H9 (cell line): ENCODE measurements around the gene TBATA. TPM values are rescaled to one million over a fixed set of nuclear protein-coding genes. Genes with fewer than 3 reads are reported as not detected.

Experiments used
- DNase-seq: peaks from one replicate; pipeline ENCODE4 v3.0.0-alpha.2; 2017
- H2AFZ ChIP-seq: one replicate; pipeline ENCODE4 v1.6.1; 2013; ENCODE audit warnings: mild to moderate bottlenecking, low read length, control low read depth, moderate library complexity
- H2AK5ac ChIP-seq: 2 replicates; pipeline ENCODE4 v1.6.1; 2013; ENCODE audit warnings: low read length, control low read depth, mixed read lengths; ENCODE audit not compliant: insufficient read length
- H2BK120ac ChIP-seq: one replicate; pipeline ENCODE4 v1.6.1; 2013; ENCODE audit warnings: low read depth, mild to moderate bottlenecking, low read length, control low read depth, inconsistent platforms; ENCODE audit not compliant: poor library complexity, severe bottlenecking
- H2BK12ac ChIP-seq: 2 replicates; pipeline ENCODE4 v1.6.1; 2013; ENCODE audit warnings: low read length, control low read depth, mixed read lengths, low read depth; ENCODE audit not compliant: insufficient read length
- H2BK15ac ChIP-seq: 2 replicates; pipeline ENCODE4 v1.6.1; 2013; ENCODE audit warnings: low read depth, low read length, control low read depth
- H2BK20ac ChIP-seq: one replicate; pipeline ENCODE4 v1.6.1; 2013; ENCODE audit warnings: low read depth, mild to moderate bottlenecking, low read length, control low read depth, inconsistent platforms; ENCODE audit not compliant: poor library complexity, severe bottlenecking
- H2BK5ac ChIP-seq: 2 replicates; pipeline ENCODE4 v1.6.1; 2013; ENCODE audit warnings: low read length, control low read depth, mixed read lengths; ENCODE audit not compliant: insufficient read length
- H3K14ac ChIP-seq: 2 replicates; pipeline ENCODE4 v1.6.1; 2013; ENCODE audit warnings: low read length, control low read depth; ENCODE audit not compliant: insufficient read depth
- H3K18ac ChIP-seq: 2 replicates; pipeline ENCODE4 v1.6.1; 2013; ENCODE audit warnings: low read depth, mild to moderate bottlenecking, mixed read lengths, low read length, control low read depth; ENCODE audit not compliant: insufficient read length
- H3K23ac ChIP-seq: 2 replicates; pipeline ENCODE4 v1.6.1; 2013; ENCODE audit warnings: low read length, control low read depth, mixed read lengths, low read depth; ENCODE audit not compliant: insufficient read length
- H3K23me2 ChIP-seq: 2 replicates; pipeline ENCODE4 v1.6.1; 2013; ENCODE audit warnings: low read depth, mild to moderate bottlenecking, mixed read lengths, low read length, control low read depth; ENCODE audit not compliant: insufficient read length, poor library complexity, severe bottlenecking
- H3K27ac ChIP-seq: 2 replicates; pipeline ENCODE4 v1.5.1; 2013; ENCODE audit warnings: low read length, control low read depth, mixed read lengths, low read depth; ENCODE audit not compliant: insufficient read length
- H3K27me3 ChIP-seq: 2 replicates; pipeline ENCODE4 v1.6.1; 2013; ENCODE audit warnings: low read length, control low read depth, inconsistent platforms; ENCODE audit not compliant: insufficient read depth
- H3K4ac ChIP-seq: 2 replicates; pipeline ENCODE4 v1.6.1; 2013; ENCODE audit warnings: low read depth, mild to moderate bottlenecking, control low read depth, inconsistent platforms, low read length, moderate library complexity
- H3K4me1 ChIP-seq: 2 replicates; pipeline ENCODE4 v1.6.1; 2013; ENCODE audit warnings: low read length, control low read depth, inconsistent platforms; ENCODE audit not compliant: insufficient read depth
- H3K4me2 ChIP-seq: 2 replicates; pipeline ENCODE4 v1.6.1; 2013; ENCODE audit warnings: low read length, control low read depth, mixed read lengths; ENCODE audit not compliant: insufficient read length, insufficient read depth
- H3K56ac ChIP-seq: 2 replicates; pipeline ENCODE4 v1.6.1; 2013; ENCODE audit warnings: low read depth, mild to moderate bottlenecking, mixed read lengths, low read length, control low read depth; ENCODE audit not compliant: insufficient read length
- H3K79me1 ChIP-seq: 2 replicates; pipeline ENCODE4 v1.6.1; 2013; ENCODE audit warnings: low read depth, mild to moderate bottlenecking, moderate library complexity, low read length, control low read depth, inconsistent platforms; ENCODE audit not compliant: insufficient read depth, poor library complexity, severe bottlenecking
- H3K79me2 ChIP-seq: 2 replicates; pipeline ENCODE4 v1.6.1; 2013; ENCODE audit warnings: low read length, control low read depth, inconsistent platforms; ENCODE audit not compliant: insufficient read depth
- H3K9ac ChIP-seq: 2 replicates; pipeline ENCODE4 v1.6.1; 2013; ENCODE audit warnings: low read length, control low read depth, mixed read lengths; ENCODE audit not compliant: insufficient read length; ENCODE audit errors: extremely low read depth
- H3K9me3 ChIP-seq: one replicate; pipeline ENCODE4 v1.6.1; 2013; ENCODE audit warnings: low read depth, low read length, inconsistent platforms; ENCODE audit not compliant: control insufficient read depth
- H3T11ph ChIP-seq: one replicate; pipeline ENCODE4 v1.6.1; 2013; ENCODE audit warnings: mild to moderate bottlenecking, low read length, control low read depth, inconsistent platforms
- H4K20me1 ChIP-seq: one replicate; pipeline ENCODE4 v1.6.1; 2013; ENCODE audit not compliant: control insufficient read depth, insufficient read length, insufficient read depth
- H4K5ac ChIP-seq: 2 replicates; pipeline ENCODE4 v1.6.1; 2013; ENCODE audit warnings: low read depth, mild to moderate bottlenecking, mixed read lengths, low read length, control low read depth; ENCODE audit not compliant: insufficient read length
- H4K8ac ChIP-seq: replicated peaks from 2 replicates; pipeline ENCODE4 v1.6.1; 2013; ENCODE audit warnings: low read length, control low read depth, mixed read lengths, low read depth; ENCODE audit not compliant: insufficient read length
- H4K91ac ChIP-seq: 2 replicates; pipeline ENCODE4 v1.6.1; 2013; ENCODE audit warnings: low read depth, mild to moderate bottlenecking, moderate library complexity, mixed read lengths, low read length, control low read depth; ENCODE audit not compliant: insufficient read length
- H3K27ac Mint-ChIP-seq, 3 experiments: 2 replicates in 2 of 3; 3 replicates in 1 of 3; pipeline ENCODE4 v1.8.0; 2020 to 2021; ENCODE audit warnings: mixed read lengths in 3 of 3, mild to moderate bottlenecking in 1 of 3, moderate library complexity in 1 of 3
- H3K27me3 Mint-ChIP-seq: 2 replicates; pipeline ENCODE4 v1.8.0; 2021; ENCODE audit warnings: low read depth, mild to moderate bottlenecking, moderate library complexity, mixed read lengths
- H3K36me3 Mint-ChIP-seq, 3 experiments: 2 replicates in 2 of 3; 3 replicates in 1 of 3; pipeline ENCODE4 v1.8.0; 2020 to 2021; ENCODE audit warnings: low read depth in 3 of 3, mixed read lengths in 3 of 3; ENCODE audit not compliant: insufficient read depth in 1 of 3
- H3K4me1 Mint-ChIP-seq, 2 experiments: 2 replicates each; pipeline ENCODE4 v1.8.0; 2020; ENCODE audit warnings: mixed read lengths in 2 of 2
- H3K4me3 Mint-ChIP-seq, 2 experiments: 2 replicates in 1 of 2; 3 replicates in 1 of 2; pipeline ENCODE4 v1.8.0; 2020 to 2021; ENCODE audit warnings: mild to moderate bottlenecking in 2 of 2, mixed read lengths in 2 of 2, moderate library complexity in 1 of 2
- H3K9me3 Mint-ChIP-seq, 2 experiments: 2 replicates in 1 of 2; 3 replicates in 1 of 2; pipeline ENCODE4 v1.8.0; 2020; ENCODE audit warnings: mild to moderate bottlenecking in 2 of 2, mixed read lengths in 2 of 2, moderate library complexity in 1 of 2
- CTCF ChIP-seq: fragments of 200-600 bp; sonication (generic); conservative IDR thresholded peaks from 3 replicates; pipeline ENCODE4 v1.8.0; 2021; ENCODE audit warnings: antibody characterized with exemption, mild to moderate bottlenecking
- WGBS: extraction: QIAGEN DNeasy Blood & Tissue Kit; methylation state at CpG from one replicate; pipeline ENCODE4 v1.1.7; 2013; ENCODE audit warnings: missing lambda C conversion rate, low lambda C conversion rate, mixed read lengths; ENCODE audit not compliant: insufficient read length; ENCODE audit errors: extremely low coverage; 5-methylcytosine and 5-hydroxymethylcytosine counted together
- total RNA-seq: library from RNA; stranded (reverse); gene quantifications from 2 replicates; pipeline ENCODE4 v1.2.1, GENCODE V29; 2021

Gene TBATA
- total RNA-seq, 1 experiment from 2014 or later: not detected

GRCh38 chr10:70782746-70783680 lies 2.2 kb downstream of the TBATA start:
- Histone ChIP-seq H2BK12ac (no peak overlapping the region), H4K8ac (no peak overlapping the region), H3K4me2 (no peak overlapping the region), H3K23ac (no peak overlapping the region), H3T11ph (no peak overlapping the region), H2BK5ac (no peak overlapping the region), H3K79me2 (no peaks in the 10 kb centered on the region), H3K4me1 (no peaks in the 10 kb centered on the region), H4K91ac (no peak overlapping the region), H3K18ac (no peak overlapping the region), H3K79me1 (no peaks in the 10 kb centered on the region), H4K20me1 (no peaks in the 10 kb centered on the region), H3K23me2 (no peaks in the 10 kb centered on the region), H2BK15ac (no peak overlapping the region), H3K56ac (no peak overlapping the region), H3K14ac (no peak overlapping the region), H2AFZ (no peak overlapping the region), H3K27me3 (no peaks in the 10 kb centered on the region), H3K9ac (no peak overlapping the region), H3K4ac (no peak overlapping the region), H2BK20ac (no peak overlapping the region), H3K9me3 (no peaks in the 10 kb centered on the region), H2AK5ac (no peak overlapping the region), H2BK120ac (no peak overlapping the region), H4K5ac (no peak overlapping the region), H3K27ac (no peak overlapping the region)
- H3K4me3 Mint-ChIP-seq: no peak overlapping the region
- no peak for DNase-seq
- H3K27ac Mint-ChIP-seq: 0 out of 7 replicates have a peak overlapping the region, but pooled peaks of 1 of the 3 experiments have one; percentile 9
- TF ChIP-seq CTCF: no peak
- no peaks in the 10 kb centered on the region for H3K9me3 Mint-ChIP-seq
- H3K4me1 Mint-ChIP-seq: peaks cover 5 to 10% of the 10 kb centered on the region in 2 experiments; a peak in 3 of 4 replicates
- no peaks in the 10 kb centered on the region; the same call in 1 of the 2 replicates for H3K27me3 Mint-ChIP-seq
- no peaks in the 10 kb centered on the region for H3K36me3 Mint-ChIP-seq
- no CpG with 5 or more reads among the region's 11 CpGs for WGBS
